NCI-H226 (cell line): Measurements from ENCODE around the gene PML.

ENCODE experiments used
- DNase-seq: peaks from one replicate; pipeline ENCODE4 v3.0.0-alpha.2; 2015

PML gene

DNA sequence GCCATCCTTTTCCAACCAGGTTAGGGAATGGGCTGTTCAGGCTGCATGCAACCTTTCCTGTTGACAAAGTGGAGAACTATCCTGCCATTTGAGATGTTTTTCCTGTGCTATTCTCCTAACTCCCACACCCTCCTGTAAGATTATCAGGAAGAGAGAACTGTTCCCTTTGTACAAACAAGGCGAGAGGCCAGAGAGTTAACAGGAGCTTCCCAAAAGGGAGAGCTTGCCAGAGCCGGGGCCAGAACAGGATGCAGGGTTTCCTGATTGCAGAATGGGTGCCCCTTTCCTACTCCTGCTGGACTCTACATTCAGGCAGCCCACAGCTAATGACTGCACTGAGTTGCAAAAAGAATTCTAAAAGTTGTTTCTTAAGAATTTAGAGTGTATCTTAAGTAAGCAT, 17.1 kb downstream of the PML start:
- peak; percentile 90 for DNase-seq

DNA sequence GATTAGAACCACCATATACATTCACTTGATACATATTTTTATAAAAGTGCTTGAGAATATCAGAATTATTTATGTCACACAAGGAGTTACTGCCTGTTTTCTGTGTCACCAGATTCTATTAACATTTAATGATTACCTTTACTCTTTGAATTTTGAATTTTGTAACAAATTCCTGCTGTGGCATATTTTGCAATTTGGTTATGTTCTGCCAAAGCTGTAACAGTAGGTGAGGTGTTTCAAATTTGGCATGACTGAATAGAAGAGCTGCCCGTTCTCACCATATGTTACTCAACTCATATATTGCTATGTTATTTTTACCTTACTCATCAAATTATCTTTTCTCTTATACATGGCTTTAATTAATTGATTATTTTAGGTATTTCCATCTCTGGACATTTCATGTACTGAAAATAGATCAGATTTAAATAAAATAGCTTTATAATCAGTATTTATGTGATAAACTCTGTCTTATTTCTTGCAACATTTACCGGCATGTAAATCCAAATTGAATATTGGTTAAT, 18.9 kb downstream of the PML start:
- DNase-seq: no peak

DNA sequence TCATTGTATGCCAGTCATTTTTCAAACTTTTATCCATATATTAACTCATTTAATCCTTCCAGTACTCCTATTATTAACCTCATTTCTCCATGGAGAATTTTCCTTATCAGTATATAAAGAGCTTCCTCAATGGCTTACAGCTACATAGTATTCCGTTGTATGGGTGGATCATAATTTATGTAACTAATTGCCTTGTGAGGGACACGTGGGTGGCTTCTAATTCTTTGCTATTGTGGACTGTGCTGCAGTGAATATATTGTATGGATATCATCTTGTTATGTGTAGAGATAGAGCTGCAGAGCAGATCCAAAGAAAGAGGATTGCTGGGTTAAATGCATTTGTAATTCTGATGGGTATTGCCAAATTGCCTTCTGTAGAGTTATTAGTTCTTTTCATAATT, 25.2 kb downstream of the PML start:
- DNase-seq: no peak

DNA sequence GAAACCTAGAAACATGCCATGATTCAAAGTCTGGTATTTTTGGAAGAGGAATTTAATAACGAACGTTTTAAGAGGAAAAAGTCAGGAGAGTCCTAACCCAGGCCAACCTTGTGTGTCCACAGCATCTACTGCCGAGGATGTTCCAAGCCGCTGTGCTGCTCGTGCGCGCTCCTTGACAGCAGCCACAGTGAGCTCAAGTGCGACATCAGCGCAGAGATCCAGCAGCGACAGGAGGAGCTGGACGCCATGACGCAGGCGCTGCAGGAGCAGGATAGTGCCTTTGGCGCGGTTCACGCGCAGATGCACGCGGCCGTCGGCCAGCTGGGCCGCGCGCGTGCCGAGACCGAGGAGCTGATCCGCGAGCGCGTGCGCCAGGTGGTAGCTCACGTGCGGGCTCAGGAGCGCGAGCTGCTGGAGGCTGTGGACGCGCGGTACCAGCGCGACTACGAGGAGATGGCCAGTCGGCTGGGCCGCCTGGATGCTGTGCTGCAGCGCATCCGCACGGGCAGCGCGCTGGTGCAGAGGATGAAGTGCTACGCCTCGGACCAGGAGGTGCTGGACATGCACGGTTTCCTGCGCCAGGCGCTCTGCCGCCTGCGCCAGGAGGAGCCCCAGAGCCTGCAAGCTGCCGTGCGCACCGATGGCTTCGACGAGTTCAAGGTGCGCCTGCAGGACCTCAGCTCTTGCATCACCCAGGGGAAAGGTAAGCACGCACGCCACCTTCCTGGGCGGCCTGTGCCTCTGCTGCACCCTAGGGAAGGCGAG, 28.4 kb downstream of the PML start:
- DNase-seq: no peak

DNA sequence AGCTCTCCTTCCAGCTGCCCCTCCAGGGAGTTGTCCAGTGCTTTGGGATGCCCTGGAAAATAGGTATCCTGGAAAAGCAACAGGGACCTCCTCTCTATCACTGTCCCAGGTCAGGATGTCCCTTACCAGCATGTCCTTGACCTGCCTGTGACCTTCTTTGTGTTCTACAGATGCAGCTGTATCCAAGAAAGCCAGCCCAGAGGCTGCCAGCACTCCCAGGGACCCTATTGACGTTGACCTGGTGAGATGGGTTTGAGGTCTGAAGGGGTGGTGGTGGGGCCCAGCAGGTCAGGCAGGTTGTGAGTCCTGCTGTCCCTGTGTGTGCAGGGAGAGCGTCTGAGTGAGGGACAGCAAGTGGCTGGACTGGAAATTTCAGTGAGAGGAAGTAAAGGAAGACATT, 30.2 kb downstream of the PML start:
- DNase-seq: no peak

DNA sequence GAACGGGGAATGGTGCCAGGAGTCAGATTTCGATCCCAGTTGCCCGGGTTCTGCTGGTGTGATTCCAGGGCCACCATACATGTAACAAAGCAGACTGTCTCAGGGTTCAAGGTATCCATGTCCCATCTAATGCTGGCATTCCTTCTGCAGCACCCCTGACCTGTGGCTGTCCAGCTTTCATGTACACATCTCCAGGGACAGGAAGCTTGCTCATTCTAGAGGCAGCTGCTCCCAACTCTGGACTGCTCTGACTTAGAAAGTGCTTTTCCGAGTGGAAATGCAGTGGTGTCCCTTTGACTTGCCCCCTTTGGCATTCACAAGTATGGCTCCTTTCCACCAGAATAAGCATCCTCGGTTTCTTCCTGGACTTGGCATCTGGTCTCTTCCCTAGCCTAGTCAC, 30.9 kb downstream of the PML start:
- DNase-seq: no peak

DNA sequence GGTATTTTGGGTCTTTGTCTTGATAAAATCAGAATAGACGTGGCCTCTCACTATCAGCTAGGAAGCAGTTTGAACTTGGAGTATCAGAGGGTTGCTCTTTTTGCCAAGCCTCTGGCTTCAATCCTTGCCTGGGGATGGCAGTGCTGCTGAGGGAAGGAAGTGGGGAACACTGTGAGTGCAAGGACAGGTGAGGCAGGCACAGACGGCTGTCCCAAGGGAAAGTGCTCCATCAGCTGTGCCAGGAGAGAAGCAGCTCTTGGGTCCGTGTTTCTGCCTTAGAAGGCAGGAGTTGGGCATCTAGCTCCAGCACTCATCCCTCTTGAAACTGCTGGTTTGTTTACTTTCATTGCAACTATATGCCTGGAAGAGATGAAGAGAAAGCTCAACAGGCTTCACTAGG, 33.2 kb downstream of the PML start:
- DNase-seq: no peak

DNA sequence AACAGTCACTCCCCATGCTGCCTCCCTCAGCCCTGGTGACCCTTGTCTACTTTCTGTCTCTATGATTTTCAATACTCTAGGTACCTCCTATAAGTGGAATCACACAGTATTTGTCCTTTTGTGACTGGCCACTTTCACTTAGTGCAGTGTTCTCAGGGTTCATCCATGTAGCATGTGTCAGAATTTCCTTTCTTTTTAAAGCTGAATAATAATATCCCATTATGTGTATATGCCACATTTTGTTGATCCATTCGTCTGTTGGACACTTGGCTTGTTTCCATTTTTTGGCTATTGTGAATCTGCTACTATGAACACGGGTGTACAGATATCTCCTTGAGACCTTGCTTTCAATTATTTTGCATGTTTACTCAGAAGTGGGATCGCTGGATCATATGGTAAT, 34.1 kb downstream of the PML start:
- DNase-seq: no peak

DNA sequence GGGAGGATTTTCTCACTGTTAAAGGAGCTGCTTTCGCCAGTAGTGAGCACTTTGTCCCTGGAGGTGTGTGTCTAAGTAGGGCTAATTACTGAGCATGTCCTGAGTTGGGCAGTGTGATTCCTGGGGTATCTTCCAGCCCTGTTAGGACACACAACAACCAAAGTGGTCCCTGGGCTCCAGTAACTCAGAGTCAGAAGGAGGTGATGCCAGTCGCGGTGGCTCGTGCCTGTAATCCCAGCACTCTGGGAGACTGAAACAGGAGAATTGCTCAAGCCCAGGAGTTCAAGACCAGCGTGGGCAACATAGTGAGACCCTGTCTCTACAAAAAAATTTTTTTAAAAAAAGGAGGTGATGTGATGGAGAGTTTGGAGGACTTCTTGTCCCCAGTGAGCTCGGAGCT, 37.5 kb downstream of the PML start:
- no peak for DNase-seq

DNA sequence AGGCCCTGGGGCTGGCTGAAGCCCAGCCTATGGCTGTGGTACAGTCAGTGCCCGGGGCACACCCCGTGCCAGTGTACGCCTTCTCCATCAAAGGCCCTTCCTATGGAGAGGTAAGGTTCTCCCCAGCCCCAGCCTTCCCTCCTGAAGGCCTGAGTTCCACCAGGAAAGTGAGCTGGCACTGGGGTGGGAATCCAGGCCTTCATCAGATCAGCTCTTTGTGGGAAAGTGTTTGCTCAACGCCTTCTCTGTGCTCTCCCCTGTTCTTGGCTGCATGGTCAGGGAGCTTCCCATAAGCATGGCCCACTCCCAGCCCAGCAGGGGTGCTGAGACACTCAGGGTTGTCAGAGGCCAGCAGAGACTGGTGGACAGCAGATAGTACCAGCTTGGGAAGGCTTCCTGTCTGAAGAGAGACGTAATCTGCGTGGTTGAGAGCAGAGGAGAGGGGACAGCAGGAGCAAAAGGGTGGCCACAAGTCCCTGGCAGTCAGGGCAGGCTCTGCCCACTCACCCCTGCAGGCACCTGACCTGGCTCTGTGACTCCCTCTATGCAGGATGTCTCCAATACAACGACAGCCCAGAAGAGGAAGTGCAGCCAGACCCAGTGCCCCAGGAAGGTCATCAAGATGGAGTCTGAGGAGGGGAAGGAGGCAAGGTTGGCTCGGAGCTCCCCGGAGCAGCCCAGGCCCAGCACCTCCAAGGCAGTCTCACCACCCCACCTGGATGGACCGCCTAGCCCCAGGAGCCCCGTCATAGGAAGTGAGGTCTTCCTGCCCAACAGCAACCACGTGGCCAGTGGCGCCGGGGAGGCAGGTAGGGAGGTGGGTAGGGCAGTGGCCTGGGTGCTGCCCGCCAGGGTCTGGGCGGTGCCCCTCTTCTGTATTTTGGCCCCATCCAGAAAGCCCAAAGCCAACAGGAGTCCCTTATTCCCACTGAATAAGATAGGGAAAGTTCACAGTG, 38.4 kb downstream of the PML start:
- DNase-seq: no peak

DNA sequence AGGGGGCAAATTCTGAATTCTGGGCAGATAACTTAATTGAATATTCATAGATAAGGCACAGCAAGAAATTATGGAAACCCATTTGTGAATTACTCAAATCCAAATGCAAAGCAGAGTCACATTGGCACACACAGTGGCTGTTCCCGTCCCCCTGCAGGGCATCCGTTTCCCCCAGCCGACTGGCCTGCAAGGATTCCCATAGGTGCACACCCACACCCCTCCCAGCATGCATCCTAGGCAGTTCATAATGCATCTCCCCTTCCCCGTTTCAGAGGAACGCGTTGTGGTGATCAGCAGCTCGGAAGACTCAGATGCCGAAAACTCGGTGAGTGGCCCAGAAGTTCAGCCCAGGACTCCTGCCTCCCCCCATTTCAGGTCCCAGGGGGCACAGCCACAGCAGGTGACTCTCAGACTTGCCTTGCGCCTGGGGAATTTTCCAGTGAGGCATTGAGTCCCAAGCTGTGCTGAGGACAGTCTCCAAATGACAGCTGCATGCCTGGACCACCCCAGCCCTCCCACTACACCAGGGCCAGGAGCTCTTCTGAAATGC, 39.8 kb downstream of the PML start:
- no peak for DNase-seq

DNA sequence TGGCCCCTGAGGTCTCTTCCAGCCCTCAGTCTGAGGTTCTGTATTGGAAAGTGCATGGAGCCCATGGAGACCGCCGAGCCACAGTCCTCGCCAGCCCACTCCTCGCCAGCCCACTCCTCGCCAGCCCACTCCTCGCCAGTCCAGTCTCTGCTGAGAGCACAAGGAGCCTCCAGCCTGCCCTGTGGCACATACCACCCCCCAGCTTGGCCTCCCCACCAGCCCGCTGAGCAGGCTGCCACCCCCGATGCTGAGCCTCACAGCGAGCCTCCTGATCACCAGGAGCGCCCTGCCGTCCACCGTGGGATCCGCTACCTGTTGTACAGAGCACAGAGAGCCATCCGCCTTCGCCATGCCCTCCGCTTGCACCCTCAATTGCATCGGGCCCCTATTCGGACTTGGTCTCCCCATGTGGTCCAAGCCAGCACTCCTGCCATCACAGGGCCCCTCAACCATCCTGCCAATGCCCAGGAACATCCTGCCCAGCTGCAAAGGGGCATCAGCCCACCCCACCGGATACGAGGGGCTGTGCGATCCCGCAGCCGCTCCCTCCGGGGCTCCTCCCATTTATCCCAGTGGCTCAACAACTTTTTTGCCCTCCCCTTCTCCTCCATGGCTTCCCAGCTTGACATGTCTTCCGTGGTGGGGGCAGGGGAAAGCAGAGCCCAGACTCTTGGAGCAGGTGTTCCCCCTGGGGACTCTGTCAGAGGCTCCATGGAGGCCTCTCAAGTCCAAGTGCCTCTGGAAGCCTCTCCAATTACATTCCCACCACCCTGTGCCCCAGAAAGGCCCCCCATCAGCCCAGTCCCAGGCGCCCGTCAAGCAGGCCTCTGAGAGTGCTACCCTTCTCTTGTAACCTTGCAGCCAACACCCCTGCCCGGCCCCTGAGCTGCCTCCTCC, 40.9 kb downstream of the PML start:
- no peak for DNase-seq

DNA sequence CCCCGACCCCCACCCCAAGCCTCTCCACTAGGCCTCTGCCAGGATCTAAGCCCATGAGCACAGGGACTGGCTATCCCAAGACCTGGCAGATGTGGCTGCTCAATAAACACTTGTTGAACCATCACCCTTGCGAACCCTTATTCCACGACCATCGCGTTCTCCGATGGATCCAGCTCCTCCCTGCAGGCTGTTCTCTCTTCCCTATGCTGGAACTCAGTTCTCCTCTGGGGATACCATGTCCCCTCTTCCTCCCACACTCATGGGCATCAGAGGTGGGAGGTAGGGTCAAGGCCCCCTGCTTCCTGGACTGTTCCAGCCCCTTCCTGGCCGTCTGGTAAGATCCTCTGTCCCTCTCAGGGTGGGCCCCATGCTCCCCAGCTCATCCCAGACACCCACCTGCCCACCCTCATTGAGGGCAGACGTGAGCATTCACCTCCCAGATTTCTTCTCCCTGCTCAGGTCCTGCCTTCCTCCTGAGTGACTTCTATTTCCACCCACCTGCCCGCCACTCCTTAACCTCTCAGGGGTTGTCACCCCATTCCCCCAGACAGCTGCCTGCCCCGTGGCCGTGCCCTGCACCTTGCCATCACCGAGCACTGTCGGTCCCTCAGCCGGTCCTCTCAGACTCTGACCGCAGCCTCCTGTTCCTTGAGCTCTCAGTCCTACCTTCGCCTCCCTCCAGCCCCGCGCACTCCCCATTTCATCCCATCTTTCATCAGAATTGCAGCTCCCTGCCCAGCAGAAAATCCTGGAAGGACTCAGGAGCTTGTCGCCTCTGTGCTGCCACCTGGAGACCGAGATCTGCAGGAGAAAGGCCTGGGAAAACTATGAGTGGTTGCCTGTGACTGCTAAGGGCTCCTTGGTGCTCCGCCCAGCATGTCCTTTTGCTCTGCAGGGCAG, 42.0 kb downstream of the PML start:
- DNase-seq: peak; percentile 19

DNA sequence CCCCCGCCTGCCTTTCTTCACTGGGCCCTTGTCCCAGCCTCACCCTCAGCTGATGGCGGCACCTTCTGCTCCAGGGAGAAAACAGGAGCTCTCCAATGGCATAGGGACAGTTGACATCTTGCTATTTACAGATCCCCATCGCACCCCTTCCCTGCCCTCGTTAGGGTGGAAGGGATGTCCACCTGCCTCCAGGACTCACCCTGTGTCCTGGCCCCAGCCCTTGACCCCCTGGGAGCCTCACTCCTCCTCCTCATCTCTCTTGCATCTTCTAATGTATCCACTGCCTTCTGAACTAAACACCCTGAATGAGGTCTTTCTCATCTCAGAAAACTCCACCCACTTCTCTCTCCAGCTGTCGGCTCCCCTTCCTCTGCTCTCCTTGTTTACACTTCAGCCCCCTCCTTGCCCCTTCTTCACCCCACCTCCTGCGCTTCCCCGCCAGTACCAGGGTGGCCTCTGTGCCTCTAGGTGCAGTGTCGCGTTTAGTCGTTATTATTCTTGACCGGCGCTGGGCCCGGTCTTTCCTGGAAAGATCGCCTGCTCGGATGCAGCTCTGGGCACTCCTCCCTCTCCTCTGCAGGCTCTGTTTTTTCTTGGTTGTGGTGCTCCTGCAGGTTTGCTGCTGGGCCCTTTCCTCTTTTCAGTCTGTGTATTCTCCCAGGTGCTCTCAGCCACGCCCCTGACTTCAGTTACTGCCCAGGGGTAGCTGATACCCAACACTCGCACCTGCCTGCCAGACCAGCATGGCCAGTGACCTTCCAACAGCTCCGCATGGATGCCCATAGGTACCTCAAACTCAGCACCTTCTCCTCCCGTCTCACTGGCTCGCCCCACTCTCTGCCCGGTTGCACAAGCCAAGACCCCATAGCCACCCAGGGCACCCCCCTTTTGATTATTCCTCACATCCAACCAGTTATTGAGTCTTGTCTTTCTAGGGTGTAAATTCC, 42.9 kb downstream of the PML start:
- DNase-seq: no peak

DNA sequence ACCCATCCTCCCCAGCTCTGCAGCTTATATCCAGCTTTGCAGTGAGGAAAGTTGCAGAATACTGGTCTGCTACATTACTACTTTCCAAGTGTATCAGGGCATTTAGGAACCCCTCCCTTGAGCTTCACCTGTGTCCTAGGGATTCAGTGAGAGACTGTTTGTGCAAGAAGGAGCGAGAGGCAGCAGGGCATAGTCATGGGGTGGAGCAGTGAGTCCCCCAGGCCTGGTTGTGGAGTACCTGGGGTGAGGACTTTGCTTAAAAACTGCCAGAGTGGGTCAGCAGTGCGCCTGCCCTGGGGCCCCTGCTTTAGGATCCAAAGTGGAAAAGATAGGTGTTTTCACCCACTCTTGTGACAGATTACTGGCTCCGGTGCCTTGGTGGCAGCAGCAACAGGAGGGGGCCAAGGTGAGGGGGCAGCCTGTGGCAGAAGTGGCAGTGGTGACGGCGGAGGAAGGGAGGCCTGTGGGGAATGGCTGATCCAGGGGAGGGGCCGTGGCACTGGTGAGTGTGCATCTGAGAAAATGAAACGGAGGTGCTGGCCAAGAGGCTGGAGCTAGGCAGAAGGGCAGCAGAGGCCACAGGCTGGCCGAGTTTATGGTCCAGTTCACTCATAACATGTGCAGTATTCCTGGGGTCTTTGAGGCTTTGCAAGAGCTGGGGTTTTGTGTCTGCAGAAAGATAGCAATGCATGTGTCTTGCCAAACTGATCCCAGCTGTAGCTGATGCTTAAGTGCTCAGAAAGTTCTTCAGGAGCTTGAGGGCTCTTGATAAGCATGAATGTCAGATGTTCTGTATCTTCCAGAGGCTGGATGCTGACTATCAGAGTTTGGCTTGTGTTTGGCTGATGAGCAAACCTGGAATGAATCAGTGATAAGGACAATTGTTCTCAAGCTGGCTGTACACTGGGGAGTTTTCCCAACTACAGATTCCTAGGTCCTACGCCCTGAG, 44.5 kb downstream of the PML start:
- peak; percentile 94 for DNase-seq

DNA sequence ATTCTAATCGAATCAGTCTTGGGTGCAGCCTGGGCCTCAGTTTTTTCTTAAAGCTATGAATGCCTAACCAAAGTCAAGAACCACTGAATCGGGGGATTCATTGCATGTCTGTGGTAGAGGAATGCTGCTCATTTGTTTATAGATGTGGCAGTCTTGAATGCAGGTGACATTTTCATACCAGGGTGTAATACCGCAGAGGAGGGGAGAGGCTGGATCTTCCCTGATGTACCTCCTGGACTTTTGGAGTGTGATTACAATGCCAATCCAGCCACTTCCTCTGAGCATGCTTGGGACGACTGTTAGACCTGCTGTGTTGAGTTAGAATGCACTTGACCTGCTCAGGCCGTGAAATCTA, 45.1 kb downstream of the PML start:
- DNase-seq: no peak

DNA sequence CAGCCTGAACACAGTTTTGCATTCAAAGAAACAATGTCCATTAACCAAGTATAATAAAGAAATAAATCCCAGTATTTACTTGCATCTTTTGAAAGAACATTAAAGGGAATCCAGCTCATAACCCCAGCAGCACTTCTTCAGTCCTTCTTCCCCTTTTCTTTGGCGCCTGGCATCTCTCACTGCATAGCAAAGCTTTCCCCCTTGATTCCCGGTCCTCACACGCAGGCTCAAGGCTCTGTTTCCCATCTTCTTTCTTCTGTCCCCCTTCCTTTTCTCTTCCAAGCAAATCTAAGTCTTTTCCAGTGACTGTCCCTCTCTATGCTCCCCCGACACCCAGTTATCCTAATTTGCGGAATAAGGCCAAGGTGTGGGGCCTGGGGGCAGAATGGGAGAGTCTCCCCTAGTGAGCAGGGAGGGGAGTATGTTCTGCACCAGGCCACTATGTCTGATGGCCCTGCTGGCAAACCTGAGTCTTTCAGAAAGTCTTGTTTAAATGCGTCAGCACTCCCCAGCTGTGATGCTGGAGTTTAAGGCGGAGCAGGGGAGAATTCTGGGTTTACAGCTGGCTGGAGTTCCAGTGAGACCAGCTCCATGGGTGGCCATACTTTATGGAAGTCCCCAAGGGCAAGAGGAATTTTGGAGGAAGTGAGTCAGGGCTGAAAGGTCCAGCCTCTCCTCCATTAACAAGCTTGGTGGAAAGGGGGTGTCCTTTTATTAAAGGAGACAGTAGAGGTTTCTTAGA, 45.8 kb downstream of the PML start:
- DNase-seq: peak; percentile 78

DNA sequence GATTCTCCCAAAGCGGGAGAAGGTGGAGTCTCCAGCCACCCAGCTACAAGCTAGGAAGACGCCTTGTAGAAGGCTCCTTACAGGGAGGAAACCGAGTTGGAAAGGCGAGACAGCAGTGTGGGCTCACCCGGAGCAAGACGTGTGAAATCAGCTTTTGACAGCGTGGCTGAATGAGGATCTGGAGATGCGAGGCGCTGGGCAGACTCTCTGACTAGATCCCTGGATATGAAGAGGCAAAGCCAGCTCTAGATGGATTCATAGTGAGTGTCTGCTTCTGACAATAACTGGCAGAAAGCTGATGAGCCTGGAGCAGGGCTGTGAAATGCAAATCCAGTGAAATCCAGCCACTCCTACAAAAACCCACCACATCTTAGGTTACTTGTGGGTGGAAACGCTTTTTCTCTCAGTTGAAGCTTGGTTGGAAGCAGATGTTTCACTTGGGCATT, 46.8 kb downstream of the PML start:
- no peak for DNase-seq
